GM19025 (cell line): ENCODE data around the gene GYS1.

Experiments used
- ATAC-seq: cut with Tn5 transposase; IDR thresholded peaks from one replicate; pipeline ENCODE4 v1.9.1; 2021; ENCODE audit warnings: mild to moderate bottlenecking, low read depth, moderate library complexity; ENCODE audit not compliant: unreplicated experiment

Gene GYS1

DNA sequence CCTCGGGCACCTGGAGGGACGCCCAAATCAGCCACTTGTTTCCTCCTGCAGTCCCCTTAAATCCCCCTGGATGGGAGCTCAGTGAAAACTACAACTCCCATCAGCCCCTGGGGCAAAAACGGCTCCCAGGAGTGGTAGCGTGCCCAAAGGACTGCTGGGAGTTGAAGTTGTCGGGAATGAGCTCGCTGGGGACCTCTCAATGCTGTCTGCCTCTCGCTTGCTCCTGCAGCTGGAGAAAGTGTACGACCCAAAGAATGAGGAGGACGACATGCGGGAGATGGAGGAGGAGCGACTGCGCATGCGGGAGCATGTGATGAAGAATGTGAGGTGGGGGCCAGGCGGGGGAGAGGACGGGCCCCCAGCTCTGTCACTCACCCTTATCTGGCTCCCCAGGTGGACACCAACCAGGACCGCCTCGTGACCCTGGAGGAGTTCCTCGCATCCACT is 74.3 kb downstream of the GYS1 start:
- no peak for ATAC-seq
